GM12878 (cell line): ENCODE data around the gene ZNF692. TPM values are rescaled to one million over a fixed set of nuclear protein-coding genes. Genes with fewer than 3 reads are reported as not detected.

Experiments
- ATAC-seq: fragments of 200-7000 bp; cut with Tn5 transposase; 3 replicates; pipeline ENCODE4 v1.9.1; 2020; ENCODE audit warnings: mild to moderate bottlenecking, moderate library complexity
- BruUV-seq: library from RNA; stranded (reverse); fragments of 400-500 nt; replicated peaks from 2 replicates; lab custom pipeline; 2021; lab: Mats Ljungman, UMichigan
- CTCF ChIA-PET: fragments of 300-600 bp; sonication (Branson Sonifier 250); formaldehyde crosslinking; extraction: SDS; loops from one replicate; lab custom pipeline; 2021; ENCODE audit warnings: inconsistent platforms; lab: Yijun Ruan, JAX
- POLR2A ChIA-PET: fragments of 350-600 bp; formaldehyde crosslinking; extraction: SDS; loops from one replicate; lab custom pipeline; 2021; ENCODE audit warnings: inconsistent platforms; lab: Charles Lee
- RAD21 ChIA-PET: fragments of 300-600 bp; sonication (Branson Sonifier 250); formaldehyde crosslinking; loops from one replicate; lab custom pipeline; 2023; ENCODE audit warnings: antibody characterized with exemption; ENCODE audit not compliant: unreplicated experiment; lab: Charles Lee
- SMC1A ChIA-PET: fragments of 300-600 bp; sonication (Branson Sonifier 250); formaldehyde crosslinking; loops from one replicate; lab custom pipeline; 2023; ENCODE audit not compliant: unreplicated experiment, uncharacterized antibody; lab: Charles Lee
- DNase-seq: peaks from one replicate; pipeline ENCODE4 v3.0.0-alpha.2; 2011; ENCODE audit warnings: low read depth, low spot score
- FAIRE-seq: peaks from 3 replicates; lab custom pipeline; 2011; peaks lifted over from hg19 to GRCh38; lab: Jason Lieb, UNC
- H2AFZ ChIP-seq: 2 replicates; pipeline ENCODE4 v1.6.0; 2011; ENCODE audit warnings: low read depth, low read length, control low read depth; ENCODE audit not compliant: control insufficient read depth
- H3K27ac ChIP-seq: 2 replicates; pipeline ENCODE4 v1.5.1; 2011; ENCODE audit warnings: control low read depth; ENCODE audit not compliant: control insufficient read depth, insufficient read depth
- H3K27me3 ChIP-seq, 2 experiments: replicated peaks in 1 of 2; 2 replicates each; pipeline versions ENCODE4 v1.6.0 to v1.6.1; 2011; ENCODE audit warnings: low read length in 1 of 2; ENCODE audit not compliant: control insufficient read depth in 2 of 2, insufficient read depth in 2 of 2
- H3K36me3 ChIP-seq, 2 experiments: 2 replicates each; pipeline ENCODE4 v1.5.1; 2011; ENCODE audit warnings: low read length in 1 of 2; ENCODE audit not compliant: control insufficient read depth in 2 of 2, insufficient read depth in 2 of 2
- H3K4me1 ChIP-seq: 2 replicates; pipeline ENCODE4 v1.6.1; 2011; ENCODE audit warnings: mild to moderate bottlenecking, low read length, moderate library complexity, mixed read lengths; ENCODE audit not compliant: control insufficient read depth, insufficient read depth
- H3K4me2 ChIP-seq: 2 replicates; pipeline ENCODE4 v1.6.0; 2011; ENCODE audit warnings: control low read depth; ENCODE audit not compliant: control insufficient read depth, insufficient read depth
- H3K4me3 ChIP-seq: fragments of 200-600 bp; sonication (generic); 2 replicates; pipeline ENCODE4 v1.5.1; 2016
- H3K79me2 ChIP-seq: 2 replicates; pipeline ENCODE4 v1.6.0; 2011; ENCODE audit warnings: low read length; ENCODE audit not compliant: control insufficient read depth, insufficient read depth
- H3K9ac ChIP-seq: 2 replicates; pipeline ENCODE4 v1.8.0; 2011; ENCODE audit warnings: low read length, control low read depth, mixed read lengths; ENCODE audit not compliant: control insufficient read depth, insufficient read depth
- H3K9me3 ChIP-seq: replicated peaks from 3 replicates; pipeline ENCODE4 v1.5.1; 2011; ENCODE audit warnings: mild to moderate bottlenecking, low read length; ENCODE audit not compliant: control insufficient read depth, insufficient read depth
- H4K20me1 ChIP-seq: 2 replicates; pipeline ENCODE4 v1.6.0; 2011; ENCODE audit not compliant: control insufficient read depth, insufficient read depth
- EED ChIP-seq: sonication (generic); IDR thresholded peaks from 2 replicates; pipeline ENCODE4 v1.6.1; 2016; ENCODE audit warnings: antibody characterized with exemption, low read depth
- ETV6 ChIP-seq, 2 experiments: fragments of 450-650 bp in 1 of 2; IDR thresholded peaks in 1 of 2; conservative IDR thresholded peaks in 1 of 2; 2 replicates each; pipeline ENCODE4 v1.6.1; 2014; ENCODE audit warnings: antibody characterized with exemption in 1 of 2, borderline replicate concordance in 1 of 2, low read depth in 1 of 2, mild to moderate bottlenecking in 1 of 2, moderate library complexity in 1 of 2
- HDAC2 ChIP-seq: fragments of 200-600 bp; sonication (generic); IDR thresholded peaks from 2 replicates; pipeline ENCODE4 v1.6.1; 2017
- JUNB ChIP-seq: IDR thresholded peaks from 2 replicates; pipeline ENCODE4 v1.6.1; 2016; ENCODE audit warnings: antibody characterized with exemption, mild to moderate bottlenecking
- LARP7 ChIP-seq: fragments of 450-650 bp; IDR thresholded peaks from 2 replicates; pipeline ENCODE4 v1.6.1; 2017; ENCODE audit warnings: mild to moderate bottlenecking
- MEF2A ChIP-seq: IDR thresholded peaks from 2 replicates; pipeline ENCODE4 v1.6.1; 2011; ENCODE audit warnings: low read depth, mild to moderate bottlenecking, low read length, moderate library complexity; ENCODE audit not compliant: insufficient read depth
- PBX3 ChIP-seq: IDR thresholded peaks from 2 replicates; pipeline ENCODE4 v1.6.1; 2011; ENCODE audit warnings: mild to moderate bottlenecking, low read depth, low read length, moderate library complexity; ENCODE audit not compliant: insufficient replicate concordance
- POLR2AphosphoS2 ChIP-seq: IDR thresholded peaks from 2 replicates; pipeline ENCODE4 v1.6.1; 2011; ENCODE audit warnings: low read depth, mild to moderate bottlenecking, low read length, improper control_type of control experiment, moderate library complexity
- RUNX3 ChIP-seq: IDR thresholded peaks from 2 replicates; pipeline ENCODE4 v1.6.1; 2012; ENCODE audit warnings: low read length, inconsistent platforms
- SIN3A ChIP-seq: IDR thresholded peaks from 2 replicates; pipeline ENCODE4 v1.6.1; 2012; ENCODE audit warnings: low read depth, low read length, improper control_type of control experiment
- ZBED1 ChIP-seq: IDR thresholded peaks from 2 replicates; pipeline ENCODE4 v1.6.1; 2016; ENCODE audit warnings: borderline replicate concordance
- ZNF687 ChIP-seq: fragments of 450-650 bp; IDR thresholded peaks from 2 replicates; pipeline ENCODE4 v1.6.1; 2017; ENCODE audit warnings: mild to moderate bottlenecking, moderate library complexity
- WGBS: methylation state at CpG from one replicate; pipeline ENCODE4 v1.1.6; 2016; ENCODE audit warnings: low lambda C conversion rate; ENCODE audit not compliant: insufficient replicate concordance, insufficient coverage; ENCODE audit errors: missing lambda C conversion rate; 5-methylcytosine and 5-hydroxymethylcytosine counted together
- in situ Hi-C: fragments of 300-500 bp; cut with MboI; formaldehyde crosslinking; loops from 9 replicates; pipeline ENCODE4 v1.14.3; 2018; ENCODE audit warnings: mixed read lengths
- intact Hi-C: fragments of 100-400 bp; cut with micrococcal nuclease; formaldehyde crosslinking; loops from one replicate; pipeline ENCODE4 v1.14.2; 2022; ENCODE audit not compliant: unreplicated experiment
- polyA plus RNA-seq, 11 experiments: library from polyadenylated mRNA; depleted of rRNA in 4 of 11; unstranded in 6 of 11; stranded (reverse) in 5 of 11; fragments of >200 nt; fragmentation: Nextera tagmentation in 4 of 11; fragmentation: Illumina TruSeq in 1 of 11; extraction: Ambion mirVana in 4 of 11; extraction: Trizol in 1 of 11; gene quantifications; 1 replicate in 1 of 11; 2 replicates in 10 of 11; pipeline versions ENCODE4 v1.2.1 to v1.2.3, GENCODE V29; 2011 to 2016; ENCODE audit warnings: inconsistent platforms in 2 of 11, missing spikeins in 2 of 11, low read depth in 1 of 11
- total RNA-seq, 4 experiments: library from RNA; depleted of rRNA in 3 of 4; stranded (reverse); fragments of >200 nt in 3 of 4; fragmentation: Illumina TruSeq in 1 of 4; extraction: Trizol in 1 of 4; gene quantifications; 2 replicates each; pipeline versions ENCODE4 v1.2.1 to v1.2.3, GENCODE V29; 2013 to 2021

The ZNF692 gene
- total and polyA plus RNA-seq, 10 of the 15 experiments (the other 5 are each of a cell fraction or from before 2014, with no cell fraction given) = 5.3 to 76.6 (median 36.9) TPM

DNA sequence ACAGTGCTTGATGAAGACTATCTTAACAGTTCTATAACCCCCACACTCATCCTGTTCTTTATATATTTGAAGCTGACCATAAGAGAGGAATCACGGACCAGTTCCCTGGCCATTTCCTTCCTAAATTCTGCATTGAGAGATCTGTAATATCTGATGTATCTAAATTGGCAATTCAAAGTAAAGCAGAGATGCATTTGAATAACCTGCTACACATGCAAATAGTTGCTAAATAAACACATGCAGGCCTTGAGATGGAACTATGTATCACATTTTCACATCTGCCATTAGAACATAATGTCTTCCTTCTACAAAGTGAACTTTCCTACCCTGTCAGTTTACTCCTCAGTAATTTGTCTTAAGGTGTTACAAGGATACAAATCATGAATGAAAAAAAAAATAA, 26.8 kb upstream of the ZNF692 start:
- intact Hi-C loops (no loop called here), in situ Hi-C loops (no loop called here)
- 38% methylated on average over 1 of the region's 1 CpG for WGBS
- H4K20me1 ChIP-seq = no peaks in the 10 kb centered on the region
- ChIA-PET POLR2A (no interaction called here), SMC1A (interaction anchor here (1.8 to 2.0 kb wide), 2 partner anchors 15 to 21 kb away, joined by 4 read pairs; partner anchors contain the start of gene PGBD2), RAD21 (no interaction called here), CTCF (interaction anchor here (0.6 to 1.5 kb wide), 3 partner anchors 11 to 15 kb away, joined by 3 to 5 read pairs (median 4); no protein-coding TSS in a partner anchor)
- DNase-seq (no peak), FAIRE-seq (no peak), ATAC-seq (no peak)
- no peak overlapping the region for H3K9ac ChIP-seq
- no peak overlapping the region for H3K4me3 ChIP-seq
- no TSS peak for BruUV-seq
- no peak overlapping the region for H3K4me2 ChIP-seq
- no peak overlapping the region for H3K27ac ChIP-seq
- TF ChIP-seq ZNF687 = no peak
- TF ChIP-seq HDAC2 = no peak
- TF ChIP-seq RUNX3 = no peak
- no peak for TF ChIP-seq ZBED1
- no peak for TF ChIP-seq SIN3A
- TF ChIP-seq LARP7 = no peak
- TF ChIP-seq MEF2A = no peak
- no peak for TF ChIP-seq EED
- TF ChIP-seq POLR2AphosphoS2 = no peak
- no peak for TF ChIP-seq PBX3
- no peak for TF ChIP-seq JUNB
- TF ChIP-seq ETV6 (conservative IDR thresholded peaks at IDR 0.05 in 1 of 2, IDR thresholded peaks at IDR 0.05 in 1 of 2; ENCODE audit: borderline replicate concordance in 1 of 2, low read depth in 1 of 2) = no peak
- H3K4me1 ChIP-seq = no peaks in the 10 kb centered on the region
- H3K27me3 ChIP-seq = no peaks in the 10 kb centered on the region
- no peaks in the 10 kb centered on the region for H3K36me3 ChIP-seq
- H3K9me3 ChIP-seq = no peaks in the 10 kb centered on the region
- H3K79me2 ChIP-seq = no peaks in the 10 kb centered on the region
- no peak overlapping the region for H2AFZ ChIP-seq
